ENCODE data around the gene TMEM184B.

The TMEM184B gene

GRCh38 chr22:38262051-38262795 is 10.6 kb downstream of the TMEM184B start:
- no peak overlapping the region for H3K4me3 ChIP-seq (ENCODE audit: low read depth, low read length)
- peak; percentile 74 for TF ChIP-seq CTCF (IDR thresholded peaks at IDR 0.05; ENCODE audit: borderline replicate concordance, insufficient read depth, low read depth, low read length)

- no peak for TF ChIP-seq CTCF (IDR thresholded peaks at IDR 0.05; ENCODE audit: borderline replicate concordance, insufficient read depth, low read depth, low read length)
- H3K4me3 ChIP-seq (ENCODE audit: low read depth, low read length), result no peak overlapping the region
Measured at GRCh38 chr22:38260761-38261681, 11.8 kb downstream of the TMEM184B start.

- no peak for TF ChIP-seq CTCF (IDR thresholded peaks at IDR 0.05; ENCODE audit: borderline replicate concordance, insufficient read depth, low read depth, low read length)
- H3K4me3 ChIP-seq (ENCODE audit: low read depth, low read length), result no peak overlapping the region
Measured at GRCh38 chr22:38259370-38259769, 13.4 kb downstream of the TMEM184B start.

- TF ChIP-seq CTCF (IDR thresholded peaks at IDR 0.05; ENCODE audit: borderline replicate concordance, insufficient read depth, low read depth, low read length), result no peak
- no peak overlapping the region for H3K4me3 ChIP-seq (ENCODE audit: low read depth, low read length)
Measured at GRCh38 chr22:38258895-38259294, 13.9 kb downstream of the TMEM184B start.

GRCh38 chr22:38257650-38258250 is 15.1 kb downstream of the TMEM184B start:
- H3K4me3 ChIP-seq (ENCODE audit: low read depth, low read length), result no peak overlapping the region
- TF ChIP-seq CTCF (IDR thresholded peaks at IDR 0.05; ENCODE audit: borderline replicate concordance, insufficient read depth, low read depth, low read length), result no peak

GRCh38 chr22:38257181-38257580 is 15.6 kb downstream of the TMEM184B start:
- TF ChIP-seq CTCF (IDR thresholded peaks at IDR 0.05; ENCODE audit: borderline replicate concordance, insufficient read depth, low read depth, low read length), result no peak

More at GRCh38 chr22:38257181-38257580, 15.6 kb downstream of the TMEM184B start:
- no peak overlapping the region for H3K4me3 ChIP-seq (ENCODE audit: low read depth, low read length)
